NCI-H2081 (cell line): Measurements from ENCODE around the gene NPY1R.

Experiments
- DNase-seq, 2 experiments: peaks; one replicate each; lab custom pipeline; 2025; lab: John Stamatoyannopoulos, UW

NPY1R gene

DNA sequence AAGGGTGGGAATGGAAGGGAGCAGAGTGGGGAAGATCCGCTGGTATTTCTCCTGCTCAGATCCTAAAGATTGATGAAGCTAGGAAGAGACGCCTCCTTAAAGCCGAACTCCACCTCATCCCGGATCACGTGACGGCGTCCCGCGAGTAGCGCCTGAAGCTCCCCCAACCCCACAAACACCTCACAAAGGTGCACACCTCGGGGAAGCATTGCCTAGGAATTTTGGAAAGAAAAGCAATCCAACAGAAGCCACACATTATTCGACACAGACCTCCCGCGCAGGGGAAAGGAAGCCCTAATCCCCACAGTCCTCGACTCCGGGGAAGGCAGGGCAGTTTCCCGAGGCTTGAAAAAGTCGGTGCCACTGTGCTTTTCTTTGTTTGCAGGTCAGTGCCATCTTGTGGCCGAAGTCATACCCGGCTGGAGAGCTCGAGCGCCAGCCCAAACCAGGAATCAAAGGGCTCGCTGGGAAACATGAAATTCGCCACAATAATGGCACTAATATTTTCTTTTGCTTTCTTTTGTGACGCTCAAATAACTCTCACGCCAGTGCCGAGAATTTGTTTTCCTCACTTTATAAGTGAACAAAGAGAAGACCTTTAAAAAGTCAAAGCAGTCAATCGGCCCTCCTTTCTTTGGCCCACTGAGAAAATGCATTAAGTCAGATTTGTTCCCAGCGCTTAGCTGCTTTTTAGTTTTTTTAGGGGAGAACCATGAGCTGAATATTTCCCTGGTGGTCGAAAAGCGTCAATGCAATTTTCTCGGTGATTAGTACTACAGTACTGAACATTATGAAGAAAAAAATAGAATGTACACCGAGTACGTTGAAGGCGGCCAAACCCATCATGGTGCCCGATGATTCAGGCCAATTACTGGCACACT lies at the start of gene NPY1R:
Gene NPY1R (minus strand): TSS at position 71 of the 881 bp plus-strand sequence. CDS start 6,042 bp downstream, outside the sequence.
- DNase-seq: peak; percentile 68 to 74

DNA sequence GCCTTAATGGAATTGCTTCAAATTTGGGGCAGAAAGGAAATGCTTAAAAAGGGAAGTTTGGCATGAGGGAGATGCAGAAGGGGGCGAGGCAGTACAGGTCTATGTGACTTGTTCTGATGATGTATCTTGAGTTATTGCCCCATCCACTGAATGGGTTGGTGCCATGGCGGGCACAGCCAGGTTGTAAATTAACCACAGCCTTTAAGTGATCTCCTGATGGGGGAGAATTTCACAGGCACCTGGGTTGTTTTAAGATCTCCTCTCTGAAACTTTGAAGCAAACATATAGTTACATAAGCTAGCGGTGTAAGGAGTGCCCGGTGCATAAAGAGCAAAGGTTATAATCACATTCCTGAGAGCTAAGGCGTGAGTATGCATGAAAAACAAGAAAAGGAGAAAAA lies 48.3 kb upstream of the NPY1R start:
- DNase-seq: no peak

DNA sequence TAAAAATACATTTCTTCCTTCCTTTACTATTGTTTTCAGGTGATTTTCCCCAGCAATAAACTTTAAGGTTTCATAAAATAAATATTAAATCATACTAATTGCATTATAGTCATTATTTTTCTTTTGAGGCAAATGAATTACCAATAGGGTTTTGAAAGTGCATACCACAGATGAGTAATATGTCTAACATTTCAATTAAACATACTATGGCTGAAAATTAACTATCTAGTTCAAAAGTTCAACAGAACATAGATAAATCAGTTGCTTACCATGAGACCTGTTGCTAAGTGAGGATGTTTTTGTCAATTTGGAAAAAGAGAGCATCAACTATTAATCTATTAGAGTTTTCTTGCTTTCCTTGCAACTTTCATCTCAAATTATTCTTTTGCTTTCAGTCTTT lies 46.3 kb upstream of the NPY1R start:
- no peak for DNase-seq

- DNase-seq: no peak
Measured at GRCh38 chr4:163372029-163372428, 39.6 kb upstream of the NPY1R start.

DNA sequence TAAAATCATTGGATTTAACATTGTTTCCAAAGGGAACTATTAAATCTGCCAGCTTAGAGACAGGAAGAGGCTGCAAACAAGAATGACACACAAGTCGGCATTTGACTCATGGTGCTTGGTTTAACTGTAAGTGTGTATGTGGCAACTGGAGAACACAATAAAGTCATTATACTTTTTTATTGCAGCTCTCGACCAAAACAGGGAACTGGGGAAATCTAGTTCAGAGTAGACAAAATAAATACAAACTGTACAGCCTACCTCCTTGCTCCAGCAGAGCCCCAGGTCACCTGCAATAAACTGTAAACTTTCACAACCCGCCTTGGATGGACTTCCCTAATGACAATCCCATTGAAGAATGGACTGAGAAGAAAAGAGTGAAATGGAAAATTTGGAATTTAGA lies 35.3 kb upstream of the NPY1R start:
- no peak for DNase-seq

DNA sequence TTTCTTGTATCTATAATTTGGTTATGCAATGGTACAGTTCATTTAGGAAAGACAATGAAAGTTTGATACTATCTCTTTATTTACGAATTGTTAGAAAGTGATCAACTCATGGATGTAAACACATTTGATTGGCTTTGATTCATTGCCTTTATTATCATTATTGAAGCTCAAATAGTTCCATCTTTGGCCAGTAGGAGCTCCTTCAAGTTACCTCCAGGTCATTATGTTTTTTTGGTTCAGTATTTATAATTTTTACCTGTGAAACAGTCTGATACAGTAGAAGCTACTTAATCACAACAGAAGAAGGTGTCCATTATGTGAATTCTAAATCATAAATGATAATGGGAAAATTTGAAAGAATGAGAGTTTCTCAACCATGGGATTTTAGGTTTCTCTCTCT lies 23.7 kb upstream of the NPY1R start:
- DNase-seq: no peak

DNA sequence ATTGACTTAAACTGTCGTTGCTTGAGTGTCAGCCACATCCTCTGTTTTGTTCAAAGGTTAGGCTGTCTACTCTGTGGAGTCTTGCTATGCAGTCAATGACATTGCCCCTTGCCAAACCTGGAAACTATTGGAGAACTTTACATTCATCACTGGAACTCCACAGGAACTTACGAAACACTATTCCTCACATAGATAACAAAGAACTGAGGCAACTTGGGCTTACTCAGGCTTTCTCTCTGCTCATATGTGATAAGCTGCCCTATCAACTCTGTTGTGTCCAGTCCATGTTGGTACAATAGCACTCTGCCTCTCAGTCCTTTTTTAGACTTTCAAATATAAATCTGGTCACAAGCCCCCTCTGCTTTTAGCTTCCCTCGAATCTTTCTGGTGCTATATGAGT lies 20.7 kb upstream of the NPY1R start:
- no peak for DNase-seq

- no peak for DNase-seq
Measured at GRCh38 chr4:163350672-163351071, 18.3 kb upstream of the NPY1R start.

DNA sequence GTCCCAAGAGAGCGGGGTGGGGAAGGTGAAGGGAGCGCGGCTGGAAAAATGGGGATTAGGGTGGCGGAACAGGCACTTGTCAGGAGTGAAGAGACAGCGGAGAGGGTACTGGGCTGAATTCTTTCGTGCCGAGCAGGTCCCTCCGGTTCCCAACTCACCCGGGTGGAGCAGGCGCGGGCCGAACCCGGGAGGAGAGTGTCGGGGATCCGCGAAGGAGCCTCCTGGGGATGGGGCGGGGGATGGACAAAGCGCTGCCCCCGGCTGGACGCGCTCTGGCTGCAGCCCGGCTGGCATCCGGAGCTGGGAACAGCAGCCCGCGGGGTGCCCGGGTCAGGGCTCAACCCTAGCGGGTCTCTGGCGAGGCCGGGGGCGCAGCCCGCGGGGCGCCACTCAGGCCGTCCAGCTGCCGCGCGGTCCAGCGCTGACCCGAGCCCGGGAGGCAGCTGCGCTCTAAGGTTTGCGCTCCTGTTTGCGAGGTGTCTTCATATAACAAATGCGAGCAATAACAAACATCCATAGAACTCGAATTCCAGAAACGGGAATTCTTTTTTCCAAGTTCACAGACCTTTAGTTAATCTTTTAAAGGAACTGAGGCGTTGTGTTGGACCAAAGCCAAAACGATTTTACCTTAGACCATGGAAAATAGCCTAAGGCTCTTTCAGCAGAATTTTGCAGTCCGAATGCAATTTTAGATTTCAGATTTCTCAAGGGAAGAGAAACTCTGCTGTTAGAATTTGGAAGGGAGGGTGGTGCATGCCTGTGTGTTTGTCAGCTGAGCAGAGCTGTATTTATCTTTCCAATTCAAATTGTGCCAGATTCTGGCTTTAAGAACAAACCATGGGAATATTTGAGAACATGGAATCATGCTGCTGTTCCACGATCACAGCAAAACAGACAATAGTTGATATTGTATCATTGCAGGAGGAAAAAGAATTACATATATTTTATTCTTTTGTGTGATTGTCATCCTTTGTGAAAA lies 12.0 kb upstream of the NPY1R start:
- DNase-seq: peak in 1 of 2 experiments; percentile 1

DNA sequence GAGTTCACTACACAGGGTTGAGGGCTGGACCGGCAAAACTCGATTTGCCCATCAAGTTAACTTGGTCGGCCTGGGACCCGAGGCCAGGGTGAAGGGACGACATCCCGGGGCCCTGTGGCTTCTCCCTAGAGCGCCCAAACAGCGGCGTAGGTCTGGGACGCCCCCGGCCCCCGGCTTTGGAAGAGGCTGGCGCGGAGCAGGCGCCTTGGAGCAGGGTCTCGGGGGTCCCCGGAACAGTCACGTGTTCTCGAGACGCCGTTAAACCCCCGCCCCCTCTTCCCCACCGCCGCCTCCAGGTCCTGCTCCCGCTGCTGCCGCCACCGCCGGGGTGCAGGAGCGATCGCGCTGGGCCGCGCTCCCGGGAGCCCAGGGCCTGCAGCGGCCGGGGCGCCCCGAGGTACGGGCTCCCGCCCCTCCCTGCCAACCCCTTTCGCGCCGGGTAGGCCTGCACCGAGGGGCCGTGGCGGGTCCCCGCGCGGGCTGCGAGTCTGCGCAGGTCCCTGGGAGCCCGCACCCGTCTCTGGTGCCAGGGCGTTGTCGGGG lies 11.3 kb upstream of the NPY1R start, which contains the start of gene NPY5R:
Gene NPY5R (plus strand): TSS at position 289 of the 543 bp plus-strand sequence. CDS start 6,382 bp downstream, outside the sequence.
- no peak for DNase-seq

DNA sequence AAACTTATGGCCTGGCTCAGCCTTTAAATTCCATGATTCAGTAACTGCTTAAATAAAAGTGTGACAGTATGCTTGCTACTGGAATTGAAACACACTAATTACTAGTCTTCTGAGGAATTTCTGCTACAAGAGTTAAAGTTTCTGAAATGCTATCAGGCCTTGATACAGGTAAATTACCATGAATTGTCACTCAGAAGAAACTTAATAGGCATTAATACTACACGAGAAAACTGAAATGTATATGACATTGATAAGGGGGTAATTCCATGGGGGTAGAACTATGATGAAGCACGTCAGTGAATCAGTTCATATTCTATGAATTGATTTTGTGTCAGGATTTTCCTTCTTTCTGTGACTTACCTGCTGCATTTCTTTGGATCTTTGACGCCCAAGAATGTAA lies 3.0 kb upstream of the NPY1R start:
- DNase-seq: no peak

DNA sequence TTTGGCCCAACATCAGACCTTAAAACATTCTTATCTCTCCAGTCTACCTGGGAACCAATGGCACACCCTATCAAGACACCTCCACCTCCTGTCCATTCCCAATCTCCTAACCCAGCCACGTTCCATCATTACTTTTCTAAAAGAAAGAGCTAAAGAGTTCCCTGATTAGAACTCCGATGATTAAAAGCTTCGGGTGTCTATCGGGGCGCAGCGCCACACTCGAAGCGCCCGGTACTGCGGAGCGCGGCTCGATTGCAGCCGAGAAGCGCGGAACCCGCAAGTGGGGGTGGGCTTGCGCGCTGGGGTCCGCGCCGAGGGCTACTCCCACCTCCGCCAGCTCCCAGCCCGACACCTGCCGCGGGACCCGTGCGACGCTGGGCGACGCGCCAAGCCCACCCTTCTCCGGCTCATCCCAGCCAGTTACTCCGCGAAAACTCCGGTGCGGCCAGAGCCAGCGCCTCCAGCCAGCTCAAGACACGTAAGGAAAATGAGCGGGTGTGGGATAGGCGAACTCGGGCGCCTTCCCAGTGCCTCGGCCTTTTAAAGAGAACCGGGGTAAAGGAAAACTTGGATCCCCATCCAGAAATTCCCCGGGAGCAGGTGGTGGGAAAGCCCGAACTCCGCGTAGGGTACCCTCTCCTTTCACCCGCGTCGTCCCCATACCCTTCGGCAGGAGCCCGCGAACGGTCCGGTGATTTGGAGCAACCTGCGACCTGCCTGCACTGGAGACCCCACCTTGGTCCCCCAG lies 593 bp downstream of the NPY1R start:
- no peak for DNase-seq

GRCh38 chr4:163330916-163331628 lies 1.3 kb downstream of the NPY1R start:
- no peak for DNase-seq

DNA sequence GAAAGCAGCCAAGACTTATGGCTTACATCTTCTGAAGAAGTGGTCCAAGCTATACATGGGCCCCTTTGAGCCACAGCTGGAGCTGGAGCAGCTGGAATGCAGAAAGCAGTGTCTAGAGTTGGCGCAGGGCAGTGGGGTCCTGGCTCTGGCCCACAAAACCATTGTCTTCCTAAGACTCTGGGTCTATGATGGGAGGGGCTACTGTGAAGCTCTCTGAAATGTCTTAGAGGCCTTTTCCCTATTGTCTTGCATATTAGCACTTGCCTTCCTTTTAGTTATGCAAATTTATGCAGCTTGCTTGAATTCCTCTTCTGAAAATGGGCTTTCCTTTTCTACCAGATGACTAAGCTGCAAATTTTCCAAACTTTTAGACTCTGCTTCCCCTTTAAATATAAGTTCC lies 15.3 kb downstream of the NPY1R start:
- DNase-seq: no peak

GRCh38 chr4:163309466-163309865 lies 22.9 kb downstream of the NPY1R start:
- no peak for DNase-seq

GRCh38 chr4:163303069-163303468 lies 29.3 kb downstream of the NPY1R start:
- no peak for DNase-seq

- no peak for DNase-seq
Measured at GRCh38 chr4:163300445-163300844, 32.0 kb downstream of the NPY1R start.

DNA sequence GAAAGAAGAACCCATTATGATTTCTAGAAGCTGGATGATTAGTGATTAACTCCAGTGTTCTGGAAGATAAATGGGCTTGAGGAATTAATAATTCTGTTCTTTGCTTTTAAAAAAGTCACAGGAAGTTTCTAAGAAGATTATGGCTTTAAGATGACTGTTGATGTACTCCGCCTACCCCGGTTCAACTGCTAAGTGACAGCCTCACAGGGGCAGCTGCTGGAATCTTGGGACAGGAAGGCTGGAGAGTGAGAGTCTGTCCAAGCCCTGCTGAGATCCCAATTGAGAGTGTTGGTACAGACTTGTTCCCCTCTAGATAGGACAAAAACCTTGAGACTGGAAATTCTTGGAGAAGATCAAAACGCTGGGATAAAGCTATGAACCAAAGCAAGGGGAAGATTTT lies 37.3 kb downstream of the NPY1R start:
- DNase-seq: no peak

- no peak for DNase-seq
Measured at GRCh38 chr4:163284304-163284703, 48.1 kb downstream of the NPY1R start.

- no peak for DNase-seq
Measured at GRCh38 chr4:163280703-163281519, 51.5 kb downstream of the NPY1R start.
